ENCODE measurements around the gene IRX1. TPM values are rescaled to one million over a fixed set of nuclear protein-coding genes. Genes with fewer than 3 reads are reported as not detected.

IRX1 gene
- total and polyA plus RNA-seq, 2 experiments from 2014 or later: 142 to 168 TPM

DNA sequence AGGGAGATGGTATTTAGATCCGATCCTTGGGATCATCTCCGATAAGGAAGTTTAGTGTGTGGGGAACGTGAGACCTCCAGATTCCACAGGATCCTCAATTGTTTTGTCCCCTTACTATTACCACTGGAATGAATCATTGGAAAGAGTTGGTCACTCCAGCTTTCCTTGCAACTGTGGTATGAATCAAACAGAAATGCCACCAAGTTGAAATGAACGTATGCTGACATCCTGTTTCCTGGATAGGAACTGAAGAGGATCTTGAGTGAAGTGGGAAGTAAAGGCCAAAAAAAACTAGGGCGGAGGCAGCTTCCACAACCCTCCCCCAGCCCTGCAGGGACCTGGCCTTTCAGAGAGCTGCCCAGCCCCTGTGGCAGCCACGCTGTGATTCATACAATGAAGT lies 23.9 kb downstream of the IRX1 start:
- no peaks in the 10 kb centered on the region for H3K4me1 ChIP-seq (ENCODE audit: low read depth)
- no peak overlapping the region for H3K27ac ChIP-seq
- no peaks in the 10 kb centered on the region for H3K27me3 ChIP-seq
- no peak for TF ChIP-seq CTCF (IDR thresholded peaks at IDR 0.05; ENCODE audit: low read depth, low read length)
- H3K9me3 ChIP-seq (ENCODE audit: low read depth): no peaks in the 10 kb centered on the region
- peaks cover 2% of the 10 kb centered on the region for H3K36me3 ChIP-seq
- H3K4me3 ChIP-seq: no peak overlapping the region
- DNase-seq (ENCODE audit: low read depth in 1 of 2, low spot score in 1 of 2): no peak

GRCh38 chr5:3622961-3623360 lies 27.3 kb downstream of the IRX1 start:
- H3K27ac ChIP-seq: no peak overlapping the region
- no peaks in the 10 kb centered on the region for H3K9me3 ChIP-seq (ENCODE audit: low read depth)
- H3K4me3 ChIP-seq: no peak overlapping the region
- no peaks in the 10 kb centered on the region for H3K36me3 ChIP-seq
- TF ChIP-seq CTCF (IDR thresholded peaks at IDR 0.05; ENCODE audit: low read depth, low read length): no peak
- no peaks in the 10 kb centered on the region for H3K4me1 ChIP-seq (ENCODE audit: low read depth)
- H3K27me3 ChIP-seq: no peaks in the 10 kb centered on the region
- no peak for DNase-seq (ENCODE audit: low read depth in 1 of 2, low spot score in 1 of 2)

- Histone ChIP-seq H3K36me3 (no peaks in the 10 kb centered on the region), H3K9me3 (ENCODE audit: low read depth) (no peaks in the 10 kb centered on the region), H3K4me3 (no peak overlapping the region), H3K27me3 (no peaks in the 10 kb centered on the region), H3K27ac (no peak overlapping the region), H3K4me1 (ENCODE audit: low read depth) (no peaks in the 10 kb centered on the region)
- no peak for TF ChIP-seq CTCF (IDR thresholded peaks at IDR 0.05; ENCODE audit: low read depth, low read length)
- no peak for DNase-seq (ENCODE audit: low read depth in 1 of 2, low spot score in 1 of 2)
Observed at GRCh38 chr5:3625626-3626025, 30.0 kb downstream of the IRX1 start.

GRCh38 chr5:3634061-3634460 lies 38.4 kb downstream of the IRX1 start:
- Histone ChIP-seq H3K4me3 (no peak overlapping the region), H3K27me3 (no peaks in the 10 kb centered on the region), H3K4me1 (ENCODE audit: low read depth) (no peaks in the 10 kb centered on the region), H3K36me3 (no peaks in the 10 kb centered on the region), H3K9me3 (ENCODE audit: low read depth) (no peaks in the 10 kb centered on the region), H3K27ac (no peak overlapping the region)
- DNase-seq (ENCODE audit: low read depth in 1 of 2, low spot score in 1 of 2): no peak
- no peak for TF ChIP-seq CTCF (IDR thresholded peaks at IDR 0.05; ENCODE audit: low read depth, low read length)

DNA sequence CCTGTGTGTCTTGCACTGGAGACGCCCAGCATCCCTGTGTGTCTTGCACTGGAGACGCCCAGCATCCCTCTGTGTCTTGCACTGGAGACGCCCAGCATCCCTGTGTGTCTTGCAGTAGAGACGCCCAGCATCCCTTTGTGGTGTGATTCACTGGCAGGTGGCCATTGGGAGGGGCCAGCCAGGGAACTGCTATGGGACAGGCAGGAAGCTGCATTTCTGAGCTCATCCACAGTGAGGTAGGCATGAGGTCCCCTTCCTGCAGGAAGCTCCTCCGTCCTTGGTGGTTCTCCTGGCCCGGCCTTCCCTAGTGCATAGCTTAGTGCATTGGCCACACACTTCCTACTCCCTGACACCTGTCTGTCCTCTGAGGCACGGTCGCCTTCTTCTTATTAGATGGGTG lies 43.5 kb downstream of the IRX1 start:
- no peaks in the 10 kb centered on the region for H3K36me3 ChIP-seq
- H3K4me3 ChIP-seq: no peak overlapping the region
- DNase-seq (ENCODE audit: low read depth in 1 of 2, low spot score in 1 of 2): no peak
- no peaks in the 10 kb centered on the region for H3K9me3 ChIP-seq (ENCODE audit: low read depth)
- no peak for TF ChIP-seq CTCF (IDR thresholded peaks at IDR 0.05; ENCODE audit: low read depth, low read length)
- H3K4me1 ChIP-seq (ENCODE audit: low read depth): no peaks in the 10 kb centered on the region
- H3K27ac ChIP-seq: no peak overlapping the region
- no peaks in the 10 kb centered on the region for H3K27me3 ChIP-seq

DNA sequence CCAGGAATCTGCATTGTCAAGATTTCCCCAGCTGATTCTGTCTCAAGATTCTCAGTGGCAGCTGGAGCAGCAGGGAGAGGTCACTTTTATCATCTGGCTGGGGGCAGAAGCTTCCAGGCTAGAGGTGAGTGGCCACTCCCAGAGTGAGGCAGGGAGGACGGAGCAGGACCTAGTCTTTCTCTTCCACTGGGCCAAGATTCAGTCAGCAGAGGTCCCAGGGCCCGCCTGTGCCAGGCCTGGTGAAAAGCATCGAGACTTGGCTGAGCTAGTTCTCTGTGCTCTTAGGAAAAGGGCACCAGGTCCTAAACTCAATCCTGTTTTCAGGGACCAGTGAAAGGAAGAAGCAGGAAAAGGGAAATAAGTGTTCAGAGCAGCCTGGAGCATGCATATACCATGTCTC lies 46.6 kb downstream of the IRX1 start:
- H3K4me3 ChIP-seq: no peak overlapping the region
- H3K9me3 ChIP-seq (ENCODE audit: low read depth): no peaks in the 10 kb centered on the region
- H3K4me1 ChIP-seq (ENCODE audit: low read depth): no peaks in the 10 kb centered on the region
- no peak for TF ChIP-seq CTCF (IDR thresholded peaks at IDR 0.05; ENCODE audit: low read depth, low read length)
- no peaks in the 10 kb centered on the region for H3K36me3 ChIP-seq
- DNase-seq (ENCODE audit: low read depth in 1 of 2, low spot score in 1 of 2): no peak
- H3K27me3 ChIP-seq: no peaks in the 10 kb centered on the region
- no peak overlapping the region for H3K27ac ChIP-seq
